Measurements from ENCODE around the gene KCNA2.

DNA sequence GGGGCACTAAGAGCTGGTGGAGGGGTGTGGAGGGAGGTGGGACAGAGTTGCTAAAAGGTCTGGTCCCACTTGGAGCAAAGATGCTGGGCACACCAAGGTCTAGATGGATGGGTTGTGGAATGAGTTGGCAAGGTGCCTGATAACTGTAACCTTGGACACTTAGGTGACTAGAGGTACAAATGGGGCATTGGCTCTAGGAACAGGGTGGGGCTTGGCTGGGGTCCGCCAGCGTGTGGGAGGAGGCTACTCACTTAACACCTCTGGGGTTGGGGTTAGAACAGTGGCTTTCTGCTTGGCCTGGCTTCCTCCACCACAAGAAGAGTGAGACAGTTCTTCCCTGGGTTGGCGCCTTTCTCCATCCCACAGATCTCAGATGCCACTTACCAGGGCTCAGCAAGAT is 17.2 kb downstream of the KCNA2 start:
- TF ChIP-seq, protein P1, sequence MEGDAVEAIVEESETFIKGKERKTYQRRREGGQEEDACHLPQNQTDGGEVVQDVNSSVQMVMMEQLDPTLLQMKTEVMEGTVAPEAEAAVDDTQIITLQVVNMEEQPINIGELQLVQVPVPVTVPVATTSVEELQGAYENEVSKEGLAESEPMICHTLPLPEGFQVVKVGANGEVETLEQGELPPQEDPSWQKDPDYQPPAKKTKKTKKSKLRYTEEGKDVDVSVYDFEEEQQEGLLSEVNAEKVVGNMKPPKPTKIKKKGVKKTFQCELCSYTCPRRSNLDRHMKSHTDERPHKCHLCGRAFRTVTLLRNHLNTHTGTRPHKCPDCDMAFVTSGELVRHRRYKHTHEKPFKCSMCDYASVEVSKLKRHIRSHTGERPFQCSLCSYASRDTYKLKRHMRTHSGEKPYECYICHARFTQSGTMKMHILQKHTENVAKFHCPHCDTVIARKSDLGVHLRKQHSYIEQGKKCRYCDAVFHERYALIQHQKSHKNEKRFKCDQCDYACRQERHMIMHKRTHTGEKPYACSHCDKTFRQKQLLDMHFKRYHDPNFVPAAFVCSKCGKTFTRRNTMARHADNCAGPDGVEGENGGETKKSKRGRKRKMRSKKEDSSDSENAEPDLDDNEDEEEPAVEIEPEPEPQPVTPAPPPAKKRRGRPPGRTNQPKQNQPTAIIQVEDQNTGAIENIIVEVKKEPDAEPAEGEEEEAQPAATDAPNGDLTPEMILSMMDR (IDR thresholded peaks at IDR 0.05), result no peak
- TF ChIP-seq, protein P2, sequence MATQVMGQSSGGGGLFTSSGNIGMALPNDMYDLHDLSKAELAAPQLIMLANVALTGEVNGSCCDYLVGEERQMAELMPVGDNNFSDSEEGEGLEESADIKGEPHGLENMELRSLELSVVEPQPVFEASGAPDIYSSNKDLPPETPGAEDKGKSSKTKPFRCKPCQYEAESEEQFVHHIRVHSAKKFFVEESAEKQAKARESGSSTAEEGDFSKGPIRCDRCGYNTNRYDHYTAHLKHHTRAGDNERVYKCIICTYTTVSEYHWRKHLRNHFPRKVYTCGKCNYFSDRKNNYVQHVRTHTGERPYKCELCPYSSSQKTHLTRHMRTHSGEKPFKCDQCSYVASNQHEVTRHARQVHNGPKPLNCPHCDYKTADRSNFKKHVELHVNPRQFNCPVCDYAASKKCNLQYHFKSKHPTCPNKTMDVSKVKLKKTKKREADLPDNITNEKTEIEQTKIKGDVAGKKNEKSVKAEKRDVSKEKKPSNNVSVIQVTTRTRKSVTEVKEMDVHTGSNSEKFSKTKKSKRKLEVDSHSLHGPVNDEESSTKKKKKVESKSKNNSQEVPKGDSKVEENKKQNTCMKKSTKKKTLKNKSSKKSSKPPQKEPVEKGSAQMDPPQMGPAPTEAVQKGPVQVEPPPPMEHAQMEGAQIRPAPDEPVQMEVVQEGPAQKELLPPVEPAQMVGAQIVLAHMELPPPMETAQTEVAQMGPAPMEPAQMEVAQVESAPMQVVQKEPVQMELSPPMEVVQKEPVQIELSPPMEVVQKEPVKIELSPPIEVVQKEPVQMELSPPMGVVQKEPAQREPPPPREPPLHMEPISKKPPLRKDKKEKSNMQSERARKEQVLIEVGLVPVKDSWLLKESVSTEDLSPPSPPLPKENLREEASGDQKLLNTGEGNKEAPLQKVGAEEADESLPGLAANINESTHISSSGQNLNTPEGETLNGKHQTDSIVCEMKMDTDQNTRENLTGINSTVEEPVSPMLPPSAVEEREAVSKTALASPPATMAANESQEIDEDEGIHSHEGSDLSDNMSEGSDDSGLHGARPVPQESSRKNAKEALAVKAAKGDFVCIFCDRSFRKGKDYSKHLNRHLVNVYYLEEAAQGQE (IDR thresholded peaks at IDR 0.05; ENCODE audit: insufficient read depth in 1 of 2, low read depth in 2 of 2, low read length in 1 of 2), result no peak
- TF ChIP-seq POLR2AphosphoS5 (IDR thresholded peaks at IDR 0.05; ENCODE audit: low read depth, low read length), result no peak
- TF ChIP-seq TCF7L2 (IDR thresholded peaks at IDR 0.05; ENCODE audit: low read depth, low read length), result no peak
- TF ChIP-seq SIN3A (IDR thresholded peaks at IDR 0.05; ENCODE audit: borderline replicate concordance, insufficient read depth, low read depth, low read length), result no peak

All from Panc1 (cell line).